Astrocyte (in vitro differentiated cells and primary cell): Measurements from ENCODE around the gene DUSP15.

Experiments used
- CTCF ChIP-seq: IDR thresholded peaks from 2 replicates; pipeline ENCODE4 v1.5.1; 2011; ENCODE audit warnings: low read depth, mild to moderate bottlenecking, inconsistent platforms, low read length, moderate library complexity; ENCODE audit not compliant: insufficient read depth
- EZH2 ChIP-seq: IDR thresholded peaks from 2 replicates; pipeline ENCODE4 v1.6.1; 2012; ENCODE audit warnings: mild to moderate bottlenecking, low read length, inconsistent platforms; ENCODE audit not compliant: insufficient read depth

- no peak for TF ChIP-seq CTCF
- no peak for TF ChIP-seq EZH2
Measured at GRCh38 chr20:31841928-31842327, 28.4 kb downstream of the DUSP15 start.
